Ovary (tissue), 3 donors: ENCODE results near the gene RGS1.

ENCODE experiments used
- CTCF ChIP-seq, 3 donors: fragments of 450-650 bp in 2 of 3; fragments of 200-600 bp in 1 of 3; IDR thresholded peaks; one replicate each; pipeline versions ENCODE4 v1.5.1 to v1.8.0; 2016 to 2022; ENCODE audit warnings: antibody characterized with exemption in 3 of 3, mild to moderate bottlenecking in 1 of 3
- EP300 ChIP-seq: sonication (generic); formaldehyde crosslinking; IDR thresholded peaks from one replicate; pipeline ENCODE4 v1.6.1; 2017; ENCODE audit warnings: antibody characterized with exemption
- donor health status: DM: no; HTN: no; CAD: no.

GRCh38 chr1:192549937-192550336, 25.6 kb upstream of the RGS1 start:
- TF ChIP-seq CTCF (IDR thresholded peaks at IDR 0.05) (no peak), EP300 (no peak)
